Measurements from ENCODE around the gene DLGAP1. TPM values are rescaled to one million over a fixed set of nuclear protein-coding genes. Genes with fewer than 3 reads are reported as not detected.

Gene DLGAP1
- total RNA-seq, 2 experiments from 2014 or later, result 0.31 to 0.36 TPM

DNA sequence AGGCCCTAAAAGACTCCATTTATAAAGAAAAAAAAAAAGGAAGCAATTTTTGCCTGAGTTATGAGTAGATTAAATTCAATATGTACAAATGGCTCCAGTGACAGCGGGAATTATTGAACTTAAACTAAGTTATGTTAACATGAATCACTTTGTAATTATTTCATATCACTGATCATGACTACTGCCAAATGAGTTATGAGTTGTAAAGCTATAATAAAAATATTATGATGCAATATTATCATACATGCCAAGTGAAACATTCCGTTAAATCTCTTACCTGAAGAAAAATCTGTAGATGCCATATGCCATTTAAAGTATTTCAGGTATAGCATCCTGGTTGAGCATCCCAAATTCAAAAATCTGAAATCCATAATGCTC is 217.5 kb downstream of the DLGAP1 start:
- ChIA-PET CTCF (no interaction called here), POLR2A (no interaction called here)
- no peaks in the 10 kb centered on the region for H3K4me1 Mint-ChIP-seq (ENCODE audit: low read depth)
- no peaks in the 10 kb centered on the region for H3K27me3 Mint-ChIP-seq
- H3K4me3 Mint-ChIP-seq, result no peak overlapping the region
- Histone ChIP-seq H3K27me3 (ENCODE audit: control insufficient read depth in 1 of 2, insufficient read depth in 2 of 2, low read length in 2 of 2) (no peaks in the 10 kb centered on the region), H3K27ac (ENCODE audit: low read depth in 1 of 2, low read length in 2 of 2) (no peak overlapping the region), H3K4me3 (ENCODE audit: low read length) (no peak overlapping the region), H3K36me3 (ENCODE audit: insufficient read depth, low read length) (no peaks in the 10 kb centered on the region), H3K9me3 (ENCODE audit: control insufficient read depth in 1 of 2, insufficient read depth in 1 of 2, low read length in 2 of 2) (peaks cover 0 to 3% of the 10 kb centered on the region in 2 experiments), H3K4me1 (ENCODE audit: insufficient read depth, low read length) (no peaks in the 10 kb centered on the region)
- no peaks in the 10 kb centered on the region for H3K9me3 Mint-ChIP-seq
- no peak overlapping the region for H3K27ac Mint-ChIP-seq
- DNase-seq, result no peak
- TF ChIP-seq, protein P1, sequence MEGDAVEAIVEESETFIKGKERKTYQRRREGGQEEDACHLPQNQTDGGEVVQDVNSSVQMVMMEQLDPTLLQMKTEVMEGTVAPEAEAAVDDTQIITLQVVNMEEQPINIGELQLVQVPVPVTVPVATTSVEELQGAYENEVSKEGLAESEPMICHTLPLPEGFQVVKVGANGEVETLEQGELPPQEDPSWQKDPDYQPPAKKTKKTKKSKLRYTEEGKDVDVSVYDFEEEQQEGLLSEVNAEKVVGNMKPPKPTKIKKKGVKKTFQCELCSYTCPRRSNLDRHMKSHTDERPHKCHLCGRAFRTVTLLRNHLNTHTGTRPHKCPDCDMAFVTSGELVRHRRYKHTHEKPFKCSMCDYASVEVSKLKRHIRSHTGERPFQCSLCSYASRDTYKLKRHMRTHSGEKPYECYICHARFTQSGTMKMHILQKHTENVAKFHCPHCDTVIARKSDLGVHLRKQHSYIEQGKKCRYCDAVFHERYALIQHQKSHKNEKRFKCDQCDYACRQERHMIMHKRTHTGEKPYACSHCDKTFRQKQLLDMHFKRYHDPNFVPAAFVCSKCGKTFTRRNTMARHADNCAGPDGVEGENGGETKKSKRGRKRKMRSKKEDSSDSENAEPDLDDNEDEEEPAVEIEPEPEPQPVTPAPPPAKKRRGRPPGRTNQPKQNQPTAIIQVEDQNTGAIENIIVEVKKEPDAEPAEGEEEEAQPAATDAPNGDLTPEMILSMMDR (IDR thresholded peaks at IDR 0.05), result no peak
- no peaks in the 10 kb centered on the region for H3K36me3 Mint-ChIP-seq (ENCODE audit: low read depth)
- ATAC-seq (ENCODE audit: poor library complexity), result no peak
- intact Hi-C loops (cut with DNase I, micrococcal nuclease), result no loop called here

DNA sequence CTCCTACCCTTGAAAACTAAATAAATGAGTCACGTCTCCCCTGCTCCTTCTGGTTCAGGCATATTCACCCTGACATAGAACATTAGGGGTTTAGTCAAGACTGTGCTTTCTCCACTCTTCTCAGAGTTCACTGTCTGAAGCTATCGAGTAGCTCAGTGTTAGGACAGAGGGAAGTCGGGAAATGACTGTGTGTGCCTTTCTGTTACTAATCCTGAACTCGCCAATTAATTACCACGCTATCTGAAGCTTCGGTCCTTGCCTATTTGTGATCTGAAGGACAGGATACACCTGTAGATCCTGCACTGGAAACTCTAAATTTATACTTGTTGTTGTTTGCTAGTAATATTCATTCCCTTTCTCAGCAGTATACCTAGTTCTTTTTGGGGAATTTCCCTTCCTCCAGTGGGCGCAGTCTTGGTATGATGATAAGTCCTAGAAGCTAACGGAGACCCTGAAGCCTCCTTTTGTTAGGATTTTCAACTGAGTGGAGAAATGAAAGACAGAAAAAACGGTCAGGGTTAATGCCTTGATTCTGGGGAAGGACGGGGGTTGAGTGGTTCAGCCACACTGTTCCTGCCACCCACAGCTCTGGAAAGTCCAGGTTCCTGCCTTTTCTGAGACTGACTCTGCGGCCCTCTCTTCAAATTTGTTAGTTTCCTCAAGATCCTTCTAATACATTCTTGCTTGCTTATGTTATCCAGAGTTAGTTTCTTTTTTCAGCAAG is 218.0 kb downstream of the DLGAP1 start:
- Mint-ChIP-seq H3K4me1 (ENCODE audit: low read depth) (no peaks in the 10 kb centered on the region), H3K9me3 (no peaks in the 10 kb centered on the region), H3K4me3 (no peak overlapping the region), H3K36me3 (ENCODE audit: low read depth) (no peaks in the 10 kb centered on the region), H3K27ac (no peak overlapping the region), H3K27me3 (no peaks in the 10 kb centered on the region)
- POLR2A ChIA-PET, result no interaction called here
- intact Hi-C loops (cut with DNase I, micrococcal nuclease), result no loop called here
- DNase-seq (no peak), ATAC-seq (ENCODE audit: poor library complexity) (no peak)
- H3K27ac ChIP-seq (ENCODE audit: low read depth in 1 of 2, low read length in 2 of 2), result no peak overlapping the region
- CTCF ChIA-PET, result no interaction called here
- no peaks in the 10 kb centered on the region for H3K36me3 ChIP-seq (ENCODE audit: insufficient read depth, low read length)
- H3K9me3 ChIP-seq (ENCODE audit: control insufficient read depth in 1 of 2, insufficient read depth in 1 of 2, low read length in 2 of 2), result no peaks in the 10 kb centered on the region
- TF ChIP-seq, protein P1 (IDR thresholded peaks at IDR 0.05), result no peak
- no peaks in the 10 kb centered on the region for H3K27me3 ChIP-seq (ENCODE audit: control insufficient read depth in 1 of 2, insufficient read depth in 2 of 2, low read length in 2 of 2)
- no peaks in the 10 kb centered on the region for H3K4me1 ChIP-seq (ENCODE audit: insufficient read depth, low read length)
- no peak overlapping the region for H3K4me3 ChIP-seq (ENCODE audit: low read length)

DNA sequence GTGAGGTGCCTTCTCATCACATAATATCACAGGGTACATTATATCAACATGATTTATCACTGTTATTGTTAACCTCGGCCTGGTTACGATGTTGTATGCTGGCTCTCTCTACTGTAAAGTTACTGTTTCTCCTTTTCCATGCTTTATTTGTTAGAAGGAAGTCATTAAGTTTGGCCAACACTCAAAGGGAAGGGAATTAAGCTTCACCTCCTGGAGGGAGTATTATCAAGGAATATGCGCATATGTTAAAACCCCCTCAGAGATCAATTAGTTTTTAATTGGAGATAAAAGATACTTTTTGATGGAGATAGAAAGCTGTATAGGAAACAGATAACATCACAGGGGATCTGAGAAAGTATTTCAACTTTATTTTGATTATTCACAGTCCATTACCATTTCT is 221.6 kb downstream of the DLGAP1 start:
- no peaks in the 10 kb centered on the region for H3K27me3 ChIP-seq (ENCODE audit: control insufficient read depth in 1 of 2, insufficient read depth in 2 of 2, low read length in 2 of 2)
- Mint-ChIP-seq H3K36me3 (ENCODE audit: low read depth) (no peaks in the 10 kb centered on the region), H3K27ac (no peak overlapping the region), H3K4me1 (ENCODE audit: low read depth) (no peaks in the 10 kb centered on the region), H3K27me3 (no peaks in the 10 kb centered on the region), H3K9me3 (peaks cover 4% of the 10 kb centered on the region), H3K4me3 (no peak overlapping the region)
- H3K36me3 ChIP-seq (ENCODE audit: insufficient read depth, low read length), result no peaks in the 10 kb centered on the region
- intact Hi-C loops (cut with DNase I, micrococcal nuclease), result no loop called here
- POLR2A ChIA-PET, result no interaction called here
- no peaks in the 10 kb centered on the region for H3K4me1 ChIP-seq (ENCODE audit: insufficient read depth, low read length)
- TF ChIP-seq, protein P1 (IDR thresholded peaks at IDR 0.05), result no peak
- no peak for DNase-seq
- H3K27ac ChIP-seq (ENCODE audit: low read depth in 1 of 2, low read length in 2 of 2), result no peak overlapping the region
- ATAC-seq (ENCODE audit: poor library complexity), result no peak
- CTCF ChIA-PET, result no interaction called here
- no peaks in the 10 kb centered on the region for H3K9me3 ChIP-seq (ENCODE audit: control insufficient read depth in 1 of 2, insufficient read depth in 1 of 2, low read length in 2 of 2)
- H3K4me3 ChIP-seq (ENCODE audit: low read length), result no peak overlapping the region

Measured in CD4-positive, alpha-beta T cell (primary cell).